Left renal pelvis (tissue), 4 donors: ENCODE measurements around the gene LRRC8A. TPM values are rescaled to one million over a fixed set of nuclear protein-coding genes. Genes with fewer than 3 reads are reported as not detected.
"Not testable (repeated sequence)": the region's sequence is repeated elsewhere in the genome, so short reads cannot be mapped to it uniquely, and the experiment has no call there.

Experiments used
- DNase-seq, 4 donors: peaks; one replicate each; pipeline ENCODE4 v3.0.0-alpha.2; 2013; ENCODE audit warnings: low read depth in 4 of 4, low spot score in 3 of 4
- polyA plus RNA-seq, 4 donors: library from polyadenylated mRNA; unstranded; fragments of 120-200 nt; gene quantifications; one replicate each; pipeline ENCODE4 v1.2.1, GENCODE V29; 2013; ENCODE audit not compliant: insufficient read length in 4 of 4

The LRRC8A gene
- 10 to 100 TPM; 24.1 to 30.7 (median 27.3) TPM for polyA plus RNA-seq

DNA sequence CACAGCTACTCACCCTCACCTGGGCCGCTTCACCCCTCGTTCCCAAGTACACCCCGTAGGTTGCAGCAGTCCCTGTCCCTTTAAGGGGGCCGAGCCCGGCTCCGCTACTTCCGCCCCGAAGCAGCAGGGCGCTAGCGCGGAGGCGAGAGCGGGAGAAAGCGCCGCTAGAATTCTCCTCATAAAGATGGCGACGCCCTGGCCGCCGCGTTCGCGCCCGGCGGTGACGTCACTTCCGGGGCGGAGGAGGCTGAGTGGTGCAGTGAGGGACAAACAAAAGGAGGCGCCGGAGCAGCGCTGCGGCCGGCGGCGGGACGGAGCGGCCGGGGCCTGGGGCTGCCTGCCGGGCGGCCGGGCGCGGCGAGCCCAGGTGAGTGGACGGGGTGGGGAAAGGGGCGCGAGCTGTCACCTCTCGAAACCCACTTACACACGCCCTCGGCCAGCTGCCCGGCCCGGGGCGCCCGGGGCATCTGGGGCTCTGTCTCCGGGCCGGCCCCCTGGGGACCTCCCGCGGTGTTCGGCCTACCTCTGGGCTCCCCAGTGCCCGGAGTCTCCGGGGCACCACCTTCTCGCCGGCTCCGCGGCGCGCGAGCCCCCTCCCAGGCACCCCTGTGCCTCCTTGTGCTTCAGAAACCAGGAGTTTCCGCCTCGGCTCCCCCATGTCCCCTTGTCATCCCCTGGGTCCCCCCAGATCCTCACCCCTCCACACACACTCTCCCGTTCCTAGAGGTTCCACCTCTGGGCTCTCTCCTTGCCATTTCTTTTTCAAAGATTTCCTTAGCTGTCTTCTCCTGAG lies at the start of gene LRRC8A, which contains the start of gene KYAT1:
TSS of gene LRRC8A (plus strand) at position 250 of the 793 bp plus-strand sequence. CDS start 25,032 bp downstream, outside the sequence.
TSS of gene KYAT1 (minus strand) at position 67 of the 793 bp plus-strand sequence. CDS start 36,545 bp downstream, outside the sequence.
- peak; percentile 92 to 95 (median 93) for DNase-seq

DNA sequence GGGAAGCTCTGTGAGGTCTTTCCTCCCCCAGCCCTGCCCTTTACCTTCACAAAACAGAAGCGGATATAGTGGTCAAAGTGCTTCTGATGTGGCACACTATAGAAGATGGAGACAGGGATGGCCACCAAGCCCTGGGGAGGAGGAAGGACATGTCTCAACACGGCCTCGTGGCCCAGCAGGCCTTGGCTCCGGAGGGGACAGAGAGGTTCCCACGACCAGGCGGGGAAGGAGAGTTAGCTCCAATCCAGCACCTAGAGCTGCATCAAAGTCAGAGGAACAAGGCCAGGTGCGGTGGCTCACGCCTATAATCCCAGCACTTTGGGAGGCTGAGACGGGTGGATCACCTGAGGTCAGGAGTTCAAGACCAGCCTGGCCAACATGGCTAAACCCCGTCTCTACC lies 48.2 kb upstream of the LRRC8A start:
- no peak for DNase-seq

DNA sequence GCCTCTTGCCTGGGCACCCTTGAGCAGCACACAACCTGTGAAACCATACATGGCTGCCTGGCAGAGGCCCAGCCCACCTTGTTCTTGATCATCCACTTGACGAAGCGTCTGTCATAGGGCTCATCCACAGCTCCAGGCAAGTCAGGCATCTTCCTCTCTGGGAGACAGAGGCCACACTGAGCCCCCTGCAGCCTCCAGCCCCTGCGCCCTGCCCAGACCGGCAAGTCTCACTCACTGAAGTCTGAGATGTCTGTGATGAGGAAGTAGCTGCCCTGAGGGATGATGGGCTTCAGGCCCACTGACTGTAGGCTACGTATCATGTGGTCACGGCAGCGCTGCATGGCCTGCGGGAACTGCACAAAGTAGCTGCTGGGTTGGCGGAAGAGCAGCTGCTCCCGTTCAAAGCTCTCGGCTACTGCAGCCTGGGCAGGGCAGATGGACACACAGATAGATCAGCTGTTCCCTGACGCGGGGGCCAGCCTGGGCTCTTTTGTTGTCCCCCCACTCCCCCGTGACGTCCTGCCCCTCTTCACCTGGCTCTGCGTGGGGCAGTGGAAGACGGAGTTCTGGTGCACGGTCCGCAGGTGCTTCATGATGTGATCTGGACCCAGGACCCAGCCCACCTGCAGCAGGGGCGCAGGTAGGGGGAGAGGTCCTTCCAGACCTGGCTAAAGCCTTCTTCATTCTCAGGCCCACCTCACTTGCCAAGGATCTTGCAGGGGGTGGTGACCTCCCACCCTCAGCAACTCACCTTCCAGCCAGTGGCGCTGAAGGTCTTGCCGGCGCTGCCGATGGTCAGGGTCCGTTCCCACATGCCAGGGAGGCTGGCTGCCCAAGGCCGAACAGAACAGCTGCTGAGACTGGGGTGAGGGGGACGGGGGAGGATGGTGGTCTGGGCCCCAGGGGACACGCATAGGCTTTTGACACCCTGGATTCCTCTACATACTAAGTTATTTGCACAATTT lies 46.4 kb upstream of the LRRC8A start:
- DNase-seq = no peak

DNA sequence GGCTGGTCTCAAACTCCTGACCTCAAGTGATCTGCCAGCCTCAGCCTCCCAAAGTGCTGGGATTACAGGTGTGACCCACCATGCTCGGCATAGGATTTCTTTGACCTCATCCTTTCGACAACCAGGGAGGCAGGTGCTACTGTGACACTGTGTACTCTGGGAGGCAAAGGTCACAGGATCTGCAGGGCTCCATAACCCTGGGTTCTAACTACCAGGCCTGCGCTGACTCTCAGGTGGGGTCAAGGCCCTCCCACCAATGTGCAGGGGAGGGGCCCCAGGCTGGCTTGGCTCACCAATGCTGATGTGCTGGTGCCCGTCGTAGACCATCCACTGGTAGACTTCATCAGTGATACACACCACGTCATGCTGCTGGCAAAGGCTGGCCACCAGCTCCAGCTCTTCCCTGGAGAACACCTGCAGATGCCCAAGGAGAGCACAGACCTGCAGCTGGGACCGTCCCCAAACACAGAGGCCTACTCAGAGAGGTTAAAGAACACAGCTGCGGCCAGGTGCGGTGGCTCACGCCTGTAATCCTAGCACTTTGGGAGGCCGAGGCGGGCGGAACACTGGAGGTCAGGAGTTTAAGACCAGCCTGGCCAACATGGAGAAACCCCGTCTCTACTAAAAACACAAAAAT lies 45.3 kb upstream of the LRRC8A start:
- DNase-seq = no peak

DNA sequence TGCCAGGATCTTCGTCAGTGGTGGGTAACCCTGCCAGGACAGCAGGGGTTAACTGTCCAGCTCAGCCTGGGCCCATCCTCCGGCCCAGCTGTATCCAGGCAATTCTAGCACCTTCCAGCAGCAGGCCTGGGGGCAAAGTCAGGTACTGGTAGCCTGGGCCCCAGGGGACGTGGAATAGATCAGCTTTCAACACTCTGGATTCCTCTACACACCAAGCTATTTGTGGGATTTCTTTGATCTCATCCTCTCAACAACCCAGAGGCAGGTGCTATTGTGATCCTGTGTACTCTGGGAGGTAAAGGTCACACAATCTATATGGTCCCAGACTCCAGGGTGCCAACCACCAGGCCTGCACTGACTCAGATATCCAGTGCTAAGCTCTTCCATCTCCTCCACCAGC lies 43.6 kb upstream of the LRRC8A start:
- DNase-seq = no peak

DNA sequence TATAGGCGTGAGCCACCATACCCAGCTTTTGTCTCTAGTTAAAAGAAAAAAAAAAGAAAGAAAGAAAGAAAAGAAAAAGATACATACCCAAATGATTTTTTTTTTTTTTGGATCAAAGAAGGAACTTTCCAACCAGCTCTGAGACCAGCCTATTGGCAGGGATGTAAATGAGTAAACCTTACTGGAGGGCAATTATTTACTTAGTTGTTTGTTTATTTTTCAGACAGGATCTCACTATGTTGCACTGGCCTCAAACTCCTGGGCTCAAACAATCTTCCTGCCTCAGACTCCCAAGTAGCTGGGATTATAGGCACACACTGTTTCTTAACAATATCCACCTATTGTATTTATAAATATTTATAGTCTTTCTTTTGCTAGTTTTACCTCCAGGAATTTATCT lies 41.4 kb upstream of the LRRC8A start:
- no peak for DNase-seq

DNA sequence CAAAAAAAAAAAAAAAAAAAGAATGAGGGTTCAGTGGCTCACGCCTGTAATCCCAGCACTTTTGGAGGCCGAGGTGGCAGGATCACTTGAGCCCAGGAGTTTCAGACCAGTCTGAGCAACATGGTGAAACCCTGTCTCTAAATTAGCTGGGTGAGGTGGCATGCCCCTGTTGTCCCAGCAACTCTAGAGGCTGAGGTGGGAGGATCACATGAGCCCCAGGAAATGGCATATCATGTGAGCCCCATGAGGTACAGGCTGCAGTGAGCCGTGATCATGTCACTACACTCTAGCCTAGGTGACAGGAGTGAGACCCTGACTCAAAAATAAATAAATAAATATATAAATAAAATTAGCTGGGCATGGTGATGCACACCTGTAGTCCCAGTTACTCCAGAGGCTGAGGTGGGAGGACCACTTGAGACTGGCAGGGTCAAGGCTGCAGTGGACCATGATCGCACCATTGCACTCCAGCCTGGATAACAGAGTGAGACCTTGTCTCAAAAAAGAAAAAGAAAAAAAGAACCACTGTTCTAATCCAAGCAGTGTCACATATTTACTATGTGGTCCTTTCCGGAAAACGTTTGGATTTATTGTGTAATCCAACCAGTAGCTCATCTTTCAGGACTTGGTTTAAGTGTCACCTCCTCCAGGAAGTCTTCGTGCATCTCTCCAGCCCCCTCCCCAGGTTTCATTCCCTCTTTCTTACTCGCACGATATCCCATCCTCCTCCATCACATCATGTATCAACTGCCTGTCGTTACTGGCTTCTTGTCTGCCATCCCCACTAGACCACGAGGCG lies 40.0 kb upstream of the LRRC8A start:
- DNase-seq = no peak

DNA sequence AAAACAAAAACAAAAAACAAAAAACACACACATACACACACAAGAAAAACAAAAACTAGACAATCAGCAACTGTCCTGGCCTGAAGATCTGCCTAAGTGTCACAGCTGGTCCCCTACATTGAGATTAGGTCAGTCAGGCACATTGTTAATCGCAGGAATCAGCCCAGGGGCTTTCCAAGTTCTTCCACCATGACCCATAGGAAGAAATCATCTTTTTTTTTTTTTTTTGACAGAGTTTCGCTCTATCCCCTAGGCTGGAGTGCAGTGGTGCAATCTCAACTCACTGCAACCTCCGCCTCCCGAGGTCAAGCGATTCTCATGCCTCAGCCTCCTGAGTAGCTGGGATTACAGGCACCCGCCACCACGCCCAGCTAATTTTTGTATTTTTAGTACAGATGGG lies 38.8 kb upstream of the LRRC8A start:
- not testable (repeated sequence) for DNase-seq

DNA sequence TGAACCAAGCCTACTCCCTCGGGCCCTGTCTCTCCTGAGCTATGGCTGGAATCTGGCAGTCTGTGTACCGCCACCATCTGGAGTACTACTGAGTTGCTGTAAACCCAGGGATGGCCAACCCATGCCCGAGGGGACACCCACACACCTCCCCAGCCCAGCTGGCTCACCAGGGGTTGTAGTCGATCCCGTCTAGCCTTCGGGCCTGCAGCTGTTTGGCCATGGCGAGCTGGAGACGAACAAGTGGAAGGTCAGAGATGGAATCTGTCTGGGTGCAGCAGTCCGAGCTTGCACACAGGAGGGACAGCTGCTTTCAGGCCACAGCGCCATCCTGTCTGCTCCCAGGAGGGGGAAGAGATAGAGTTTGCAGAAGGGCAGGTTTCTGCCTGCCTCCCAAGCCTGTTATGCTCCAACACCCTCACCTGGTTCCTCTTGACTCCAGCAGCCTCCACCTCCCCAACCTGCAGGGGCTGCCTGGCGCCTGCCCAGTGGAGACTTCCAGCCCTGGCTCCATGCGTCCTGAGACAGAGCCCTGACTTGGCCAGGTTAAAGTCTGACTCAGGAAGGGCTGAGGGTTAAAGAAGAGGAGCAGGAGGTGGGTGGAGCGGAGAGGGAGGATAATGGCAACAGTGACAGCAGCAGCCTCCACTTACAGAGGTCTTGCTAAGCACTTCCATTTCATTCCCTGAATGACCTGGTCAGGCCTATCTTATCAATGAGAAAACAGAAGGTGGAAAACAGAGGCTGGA lies 36.6 kb upstream of the LRRC8A start:
- no peak for DNase-seq

DNA sequence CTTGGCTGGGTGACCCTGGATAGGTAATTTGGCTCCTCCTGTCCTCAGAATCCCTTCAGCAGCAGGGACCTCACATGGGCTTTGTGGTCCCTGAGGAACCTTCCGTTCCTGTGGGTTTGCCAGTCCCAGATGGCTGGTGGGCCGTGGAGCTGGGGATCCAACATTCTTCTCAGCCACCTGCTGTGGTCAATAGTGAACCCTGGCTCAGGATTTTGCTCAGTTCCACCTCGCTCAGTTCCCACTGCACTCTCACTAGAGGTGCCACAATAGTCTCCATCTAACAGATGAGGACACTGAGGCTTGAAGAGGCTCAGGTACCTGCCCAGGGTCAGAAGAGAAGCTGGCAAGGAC lies 35.3 kb upstream of the LRRC8A start:
- no peak for DNase-seq

DNA sequence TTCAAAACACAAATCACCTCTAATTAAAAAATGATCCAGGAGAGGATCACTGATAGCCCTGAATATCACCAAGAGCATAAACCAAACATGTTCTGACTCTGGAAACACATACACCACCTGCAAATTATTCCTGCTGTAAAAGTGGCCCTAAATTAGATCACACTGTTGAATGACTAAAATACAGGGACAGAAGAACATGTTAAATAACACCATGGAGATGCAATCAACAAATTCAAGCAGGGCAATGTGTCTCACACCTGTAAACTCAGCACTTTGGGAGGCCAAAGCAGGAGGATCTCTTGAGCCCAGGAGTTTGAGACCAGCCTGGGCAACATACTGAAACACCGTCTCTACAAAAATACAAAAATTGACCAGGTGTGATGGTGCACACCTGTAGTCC lies 34.1 kb upstream of the LRRC8A start:
- DNase-seq = no peak

DNA sequence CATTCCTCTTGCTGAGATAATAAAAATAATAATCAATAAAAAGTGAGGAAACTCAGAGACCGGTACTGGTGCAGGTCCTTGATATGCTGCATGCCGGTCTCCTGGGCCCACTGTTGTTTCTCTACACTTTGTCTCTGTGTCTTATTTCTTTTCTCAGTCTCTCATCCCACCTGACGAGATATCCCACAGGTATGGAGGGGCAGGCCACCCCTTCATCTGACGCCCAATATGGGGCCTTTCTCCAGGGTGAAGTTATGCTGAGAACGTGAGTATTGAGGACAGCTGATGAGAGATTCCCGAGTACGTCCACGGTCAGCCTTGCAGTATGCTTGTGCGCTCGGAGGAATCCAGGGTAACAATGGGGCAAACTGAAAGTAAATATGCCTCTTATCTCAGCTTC lies 30.9 kb upstream of the LRRC8A start:
- DNase-seq = not testable (repeated sequence)

DNA sequence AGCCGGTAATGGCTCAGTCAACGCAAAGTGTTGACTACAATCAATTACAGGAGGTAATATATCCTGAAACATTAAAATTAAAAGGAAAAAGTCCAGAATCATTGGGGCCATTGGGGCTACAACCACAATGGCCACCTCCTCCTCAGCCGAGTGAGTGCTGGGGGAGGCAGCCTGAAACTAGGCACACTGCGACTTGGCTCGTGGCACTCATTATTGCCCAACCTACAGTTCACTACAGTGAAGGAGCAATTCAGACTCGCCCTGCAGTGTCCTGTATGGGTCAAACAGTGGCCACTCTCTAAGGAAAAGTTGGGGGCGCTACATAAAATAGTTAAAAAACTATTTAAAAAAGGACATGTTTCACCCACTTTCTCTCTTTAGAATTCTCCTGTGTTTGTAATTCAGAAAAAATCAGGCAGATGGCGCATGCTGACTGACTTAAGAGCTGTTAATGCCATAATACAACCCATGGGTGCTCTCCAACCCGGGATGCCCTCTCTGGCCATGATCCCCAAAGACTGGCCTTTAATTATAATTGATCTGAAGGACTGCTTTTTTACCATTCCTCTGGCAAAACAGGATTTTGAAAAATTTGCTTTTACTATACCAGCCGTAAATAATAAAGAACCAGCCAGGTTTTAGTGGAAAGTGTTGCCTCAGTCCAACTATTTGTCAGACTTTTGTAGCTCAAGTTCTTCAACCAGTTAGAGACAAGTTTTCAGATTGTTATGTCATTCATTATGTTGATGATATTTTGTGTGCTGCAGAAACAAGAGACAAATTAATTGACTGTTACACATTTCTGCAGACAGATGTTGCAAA lies 29.9 kb upstream of the LRRC8A start:
- DNase-seq = not testable (repeated sequence)

DNA sequence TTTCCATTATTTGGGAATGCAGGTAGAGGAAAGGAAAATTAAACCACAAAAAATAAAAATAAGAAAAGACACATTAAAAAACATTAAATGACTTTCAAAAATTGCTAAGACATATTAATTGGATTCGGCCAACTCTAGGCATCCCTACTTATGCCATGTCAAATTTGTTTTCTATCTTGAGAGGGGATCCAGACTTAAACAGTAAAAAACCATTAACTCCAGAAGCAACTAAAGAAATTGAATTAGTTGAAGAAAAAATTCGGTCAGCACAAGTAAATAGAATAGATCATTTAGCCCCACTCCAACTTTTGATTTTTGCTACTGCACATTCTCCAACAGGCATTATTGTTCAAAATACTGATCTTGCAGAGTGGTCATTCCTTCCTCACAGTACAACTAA lies 29.3 kb upstream of the LRRC8A start:
- DNase-seq = not testable (repeated sequence)

DNA sequence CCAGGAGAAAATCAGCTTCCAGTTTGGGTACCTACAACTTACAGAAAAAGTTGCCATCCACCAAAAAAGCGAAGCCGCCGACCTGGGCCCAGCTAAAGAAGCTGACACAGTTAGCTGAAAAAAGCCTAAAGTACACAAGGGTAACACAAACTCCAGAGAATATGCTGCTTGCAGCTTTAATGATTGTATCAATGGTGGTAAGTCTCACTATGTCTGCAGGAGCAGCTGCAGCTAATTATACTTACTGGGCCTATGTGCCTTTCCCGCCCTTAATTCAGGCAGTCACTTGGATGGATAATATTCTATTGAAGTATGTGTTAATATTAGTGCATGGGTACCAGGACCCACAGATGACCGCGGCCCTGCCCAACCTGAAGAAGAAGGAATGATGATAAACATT lies 27.5 kb upstream of the LRRC8A start:
- not testable (repeated sequence) for DNase-seq

DNA sequence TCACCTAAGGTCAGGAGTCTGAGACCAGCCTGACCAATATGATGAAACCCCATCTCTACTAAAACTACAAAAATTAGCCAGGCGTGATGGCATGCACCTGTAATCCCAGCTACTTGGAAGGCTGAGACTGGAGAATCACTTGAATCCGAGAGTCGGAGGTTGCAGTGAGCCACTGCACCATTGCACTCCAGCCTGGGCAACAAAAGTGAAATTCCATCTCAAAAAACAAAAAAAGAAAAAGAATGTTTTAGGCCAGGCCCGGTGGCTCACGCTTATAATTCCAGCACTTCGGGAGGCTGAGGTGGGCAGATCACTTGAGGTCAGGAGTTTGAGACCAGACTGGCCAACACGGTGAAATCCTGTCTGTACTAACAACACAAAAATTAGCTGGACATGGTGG lies 23.5 kb upstream of the LRRC8A start:
- DNase-seq = not testable (repeated sequence)

DNA sequence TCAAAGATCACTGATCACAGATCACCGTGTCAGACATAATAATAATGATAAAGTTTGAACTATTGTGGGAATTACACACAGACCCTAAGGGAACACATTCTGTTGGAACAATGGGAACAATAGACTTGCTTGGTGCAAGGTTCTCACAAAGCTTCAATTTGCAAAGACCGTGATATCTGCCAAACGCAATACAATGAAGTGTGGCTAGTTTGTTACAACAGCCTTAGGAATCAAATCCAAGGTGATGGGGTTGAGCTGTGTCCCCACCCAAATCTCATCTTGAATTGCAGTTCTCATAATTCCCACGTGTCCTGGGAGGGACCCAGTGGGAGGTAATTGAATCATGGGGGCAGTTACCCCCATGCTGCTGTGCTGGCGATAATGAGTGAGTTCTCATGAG lies 21.0 kb upstream of the LRRC8A start:
- DNase-seq = no peak

DNA sequence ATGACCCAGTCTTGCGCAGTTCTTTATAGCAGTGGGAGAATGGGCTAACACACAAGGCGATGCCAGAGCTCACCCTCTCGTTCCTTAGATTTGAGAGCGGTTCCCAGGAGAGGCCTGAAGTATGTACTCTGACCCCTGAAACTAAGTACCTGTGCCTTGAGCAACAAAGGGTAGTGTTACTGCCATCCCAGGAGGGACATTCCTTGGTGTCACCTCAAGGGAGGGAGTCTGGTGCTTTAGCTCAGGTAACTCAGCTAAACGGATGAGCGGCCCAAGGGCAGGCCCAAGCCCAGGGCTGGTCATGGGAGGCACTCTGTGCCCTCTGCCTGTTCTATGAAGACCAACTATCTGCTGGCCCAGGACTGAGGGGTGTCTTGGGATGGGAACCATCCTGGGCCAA lies 20.4 kb upstream of the LRRC8A start:
- DNase-seq = no peak
